Measurements from ENCODE around the gene NAV3.
"Not testable (repeated sequence)": the region's sequence is repeated elsewhere in the genome, so short reads cannot be mapped to it uniquely, and the experiment has no call there.

NAV3 gene

DNA sequence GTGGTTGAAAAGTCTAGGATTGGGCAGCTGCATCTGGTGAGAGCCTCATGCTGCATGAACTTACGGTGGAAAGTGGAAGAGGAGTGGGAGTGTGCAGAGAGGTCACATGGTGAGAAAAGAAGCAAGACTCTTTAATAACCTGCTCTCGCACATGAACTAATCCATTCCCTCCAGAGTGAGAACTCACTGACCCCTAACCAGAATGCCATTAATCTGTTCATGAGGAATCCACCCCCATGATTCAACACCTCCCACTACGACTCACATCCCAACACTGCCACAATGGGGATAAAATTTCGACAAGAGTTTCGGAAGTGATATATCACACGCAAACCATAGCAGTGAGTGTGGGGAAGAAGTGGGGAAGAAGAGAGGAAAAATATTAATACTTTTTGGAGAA, 377.4 kb downstream of the NAV3 start:
- no peak for DNase-seq

DNA sequence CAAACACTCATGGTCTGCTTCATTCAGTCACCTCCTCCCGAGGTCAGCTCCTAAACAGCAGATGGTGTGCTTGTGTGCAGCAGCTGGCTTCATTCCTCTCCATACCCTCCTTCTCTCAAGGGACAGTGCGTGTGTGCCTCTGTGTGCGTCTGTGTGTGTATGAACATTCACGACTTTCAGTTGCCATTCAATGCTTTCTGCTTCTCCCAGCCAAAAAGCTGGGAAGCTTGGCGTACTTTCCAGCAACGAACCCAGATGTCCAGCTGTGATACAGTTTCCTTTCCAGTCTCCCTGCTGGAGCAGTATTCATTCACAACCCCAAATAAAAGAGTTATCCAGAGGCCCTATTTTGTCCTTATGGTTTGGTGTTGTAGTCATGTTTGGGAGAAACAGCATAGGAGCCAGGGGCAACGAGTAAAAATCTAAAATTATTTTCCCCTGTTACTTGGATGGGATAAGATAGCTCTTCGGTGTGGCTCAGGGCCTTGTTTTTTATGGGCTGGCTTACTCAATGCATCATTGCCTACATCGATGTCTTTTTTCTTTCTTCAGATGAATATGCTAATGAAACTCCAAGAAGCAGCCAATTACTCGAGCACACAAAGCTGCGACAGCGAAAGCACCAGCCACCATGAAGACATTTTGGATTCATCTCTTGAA, 379.3 kb downstream of the NAV3 start:
- DNase-seq = peak; percentile 91 to 94

DNA sequence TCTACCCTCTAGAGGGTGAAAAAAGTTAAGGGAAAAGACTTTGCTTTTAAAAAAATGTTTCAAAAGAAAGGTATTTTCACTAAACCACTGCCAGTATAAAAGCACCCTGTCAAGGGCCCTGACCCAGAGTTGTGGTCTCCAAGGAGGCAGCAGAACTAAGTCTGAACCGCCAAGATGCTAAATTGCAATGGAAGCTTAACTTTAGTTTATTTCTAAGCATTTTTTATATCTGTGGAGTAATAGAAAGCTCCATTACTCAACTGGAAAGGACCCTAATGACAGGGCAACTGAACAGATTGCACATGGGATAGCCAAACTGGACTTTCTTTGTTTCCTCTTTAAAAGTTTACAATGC, 379.8 kb downstream of the NAV3 start:
- no peak for DNase-seq

DNA sequence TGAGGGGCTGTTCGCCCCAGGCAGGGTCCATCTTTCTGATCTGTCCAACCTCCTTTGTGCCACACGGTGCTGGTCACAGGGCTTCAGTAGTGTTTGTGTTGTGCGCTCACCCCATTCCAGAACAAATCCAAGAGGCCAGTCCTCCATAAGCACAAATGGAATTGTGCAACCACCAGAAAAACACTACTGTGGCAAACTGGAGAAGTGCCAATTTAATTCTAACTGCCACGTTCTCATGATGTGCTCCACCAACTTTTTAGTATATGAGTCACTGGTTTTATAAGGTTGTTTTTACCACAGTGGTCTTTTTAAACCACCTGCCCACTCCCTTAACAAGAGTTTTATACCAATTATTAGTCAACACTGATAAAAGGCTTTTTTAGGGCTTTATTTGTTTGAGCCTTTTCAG, 380.2 kb downstream of the NAV3 start:
- DNase-seq = no peak

DNA sequence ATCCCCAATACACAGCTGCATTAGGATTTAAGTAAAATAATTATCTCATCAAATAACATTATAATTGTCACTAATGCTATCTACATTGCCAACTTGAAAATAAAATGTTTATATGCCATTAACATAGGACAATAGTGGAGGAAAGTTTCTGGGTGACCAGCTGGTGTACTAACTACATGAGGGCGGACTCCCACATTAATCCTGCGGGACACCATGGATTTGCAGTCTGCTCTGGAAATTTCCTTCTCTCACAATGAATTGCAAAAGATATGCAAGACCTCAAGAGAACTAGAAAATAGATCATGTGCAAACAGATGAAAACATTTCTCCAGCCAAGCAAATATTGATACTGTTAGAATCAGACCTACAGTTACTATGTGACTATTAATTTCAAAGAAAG, 390.1 kb downstream of the NAV3 start:
- no peak for DNase-seq

DNA sequence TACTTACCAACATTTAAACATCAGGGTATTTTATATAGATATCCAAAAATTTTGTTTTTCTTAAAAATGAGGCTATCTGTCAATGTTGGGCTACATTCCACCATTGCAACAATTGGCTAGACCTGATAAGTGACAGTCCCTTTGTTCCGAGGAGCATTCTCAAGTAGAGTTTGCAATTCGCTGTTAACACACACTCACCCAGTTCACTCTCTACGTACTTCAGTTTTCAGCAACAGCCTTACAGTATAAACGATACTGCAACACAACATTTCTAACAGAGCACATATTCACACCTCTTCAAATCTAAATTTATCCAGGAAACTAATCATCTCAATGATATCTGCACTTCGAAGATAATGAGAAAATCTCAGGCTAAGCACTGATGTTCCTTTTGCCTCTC, 393.5 kb downstream of the NAV3 start:
- no peak for DNase-seq

DNA sequence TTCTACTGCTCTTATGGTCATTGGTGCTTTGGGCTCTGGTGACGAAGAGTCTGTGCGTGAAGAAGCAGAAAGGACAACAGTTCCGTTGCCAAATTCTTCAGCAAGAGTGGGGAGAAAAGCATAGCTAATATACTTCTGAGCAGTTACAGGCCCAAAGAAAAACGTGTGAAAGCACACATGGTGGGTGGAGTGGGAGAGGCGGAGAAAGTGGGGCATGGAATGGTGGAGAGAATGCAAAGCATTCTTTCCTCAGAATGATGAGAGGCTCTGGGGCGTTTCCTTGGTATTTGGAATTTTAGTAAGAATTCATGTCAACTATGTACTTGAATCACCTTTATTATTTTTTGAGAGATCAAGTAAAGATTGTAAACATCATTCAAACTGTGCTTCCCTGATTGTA, 396.1 kb downstream of the NAV3 start:
- DNase-seq = no peak

DNA sequence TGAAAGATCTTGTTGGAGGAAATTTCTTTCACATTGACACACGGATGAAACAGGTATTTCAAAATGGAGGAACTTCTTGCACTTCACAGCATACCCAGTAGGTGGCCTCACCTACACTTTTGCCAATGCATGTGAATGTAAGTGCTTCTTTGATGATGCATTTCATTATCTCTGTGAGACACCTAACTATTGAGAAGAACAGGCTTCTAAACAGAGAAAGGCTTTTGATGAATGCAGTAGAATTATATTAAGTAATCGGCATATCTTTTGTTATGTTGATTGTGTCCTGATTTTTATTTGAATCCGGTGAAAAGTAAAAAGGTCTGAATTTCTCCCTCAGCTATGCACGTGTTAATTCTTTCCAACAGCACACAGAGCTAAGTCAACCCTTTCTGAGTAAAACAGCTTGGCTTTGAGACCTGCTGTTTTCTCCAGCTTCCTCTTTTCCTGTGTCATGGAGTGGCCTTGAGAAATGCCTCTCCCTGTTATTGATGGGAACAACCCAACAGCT, 399.0 kb downstream of the NAV3 start:
- no peak for DNase-seq

DNA sequence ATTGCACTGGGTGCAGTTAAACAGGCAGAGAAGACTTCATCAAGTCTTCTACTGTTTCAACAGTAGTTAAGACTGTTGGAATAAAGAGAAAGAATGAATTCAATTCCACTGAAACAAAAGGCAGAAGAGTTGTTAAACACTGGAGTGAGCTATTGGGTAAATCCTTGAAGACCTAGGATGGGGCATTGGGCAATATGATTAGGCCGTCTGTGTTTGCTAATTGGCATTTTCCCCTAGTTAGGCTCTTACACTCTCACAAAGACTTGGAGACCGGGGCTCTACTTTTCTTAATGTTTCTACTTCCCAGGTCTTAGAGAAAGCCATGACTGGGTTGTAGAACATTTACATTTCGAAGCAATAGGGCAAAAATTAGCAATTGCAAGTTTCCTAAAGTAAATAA, 402.1 kb downstream of the NAV3 start:
- DNase-seq = no peak

DNA sequence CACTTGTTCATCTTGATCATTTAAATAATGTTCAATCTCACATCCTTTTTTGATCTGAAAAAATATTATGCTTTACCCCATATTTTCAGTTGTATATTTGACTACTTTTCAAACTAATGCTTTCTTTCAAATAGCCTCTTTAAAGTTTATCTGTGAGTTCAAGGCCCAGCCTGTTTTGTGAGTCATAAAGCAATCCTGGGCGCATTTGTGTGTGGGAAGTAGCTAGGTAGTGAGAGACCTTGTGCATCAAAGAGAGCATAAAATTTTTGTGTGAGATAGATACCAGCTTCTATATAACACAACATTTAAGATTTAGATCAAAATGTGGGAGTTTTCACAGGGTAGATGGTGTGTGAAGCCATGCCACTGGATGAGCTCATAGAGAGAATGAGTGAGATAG, 405.6 kb downstream of the NAV3 start:
- no peak for DNase-seq

DNA sequence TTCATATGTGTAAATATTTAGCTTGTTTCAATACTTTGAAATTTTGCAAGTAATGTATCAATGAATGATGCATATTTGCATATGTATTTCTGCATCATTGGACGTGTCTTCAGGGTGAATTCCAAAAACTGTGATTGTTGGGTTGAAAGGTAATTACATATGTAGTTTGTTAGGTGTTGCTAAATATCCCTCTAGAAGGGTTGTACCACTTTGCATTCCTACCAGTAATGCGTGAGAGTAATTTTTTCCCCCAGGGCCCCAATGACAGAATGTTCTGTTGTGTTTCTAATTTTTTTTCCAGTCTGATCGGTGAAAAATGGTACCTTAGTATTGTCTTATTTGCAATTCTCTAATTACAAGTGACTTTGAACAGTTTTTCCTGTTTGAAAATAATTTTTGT, 408.9 kb downstream of the NAV3 start:
- DNase-seq = no peak

DNA sequence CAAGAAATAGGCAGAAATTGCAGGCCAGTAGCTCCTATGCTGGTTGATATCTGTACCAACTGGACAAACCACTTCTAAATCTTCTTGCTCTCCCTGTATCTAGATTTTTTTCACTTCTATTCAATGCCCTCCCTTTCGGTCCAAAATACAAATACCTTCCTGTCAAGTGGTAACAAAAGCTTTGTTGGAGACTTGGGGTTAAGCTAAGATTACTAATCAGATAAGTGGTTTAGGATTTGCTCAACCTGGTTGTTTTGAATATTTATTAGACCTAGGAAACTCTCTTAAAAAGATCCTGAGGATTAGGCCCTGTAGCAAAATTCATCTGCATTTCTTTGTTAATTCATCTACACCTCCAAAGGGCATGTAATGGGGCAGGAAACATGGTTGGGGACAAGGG, 410.1 kb downstream of the NAV3 start:
- DNase-seq = no peak

DNA sequence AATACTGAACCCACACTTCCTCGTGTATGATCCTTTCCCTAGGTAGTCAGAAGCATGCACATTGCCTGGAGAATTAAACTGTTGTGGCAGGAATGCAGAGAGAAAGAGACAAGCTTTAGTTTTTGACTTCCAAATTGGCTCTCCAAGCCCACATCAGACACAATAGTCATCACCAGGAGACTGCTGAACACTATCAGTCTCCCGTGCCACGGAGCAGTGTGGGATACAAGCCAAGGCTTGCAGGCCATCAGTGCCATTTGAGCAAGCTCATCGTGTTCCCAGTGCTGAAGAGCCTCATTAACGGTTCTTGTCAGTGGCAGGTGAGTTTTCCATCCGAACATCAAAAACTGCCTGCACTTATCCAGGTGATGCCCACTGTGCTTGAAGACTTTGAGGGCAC, 410.8 kb downstream of the NAV3 start:
- no peak for DNase-seq

DNA sequence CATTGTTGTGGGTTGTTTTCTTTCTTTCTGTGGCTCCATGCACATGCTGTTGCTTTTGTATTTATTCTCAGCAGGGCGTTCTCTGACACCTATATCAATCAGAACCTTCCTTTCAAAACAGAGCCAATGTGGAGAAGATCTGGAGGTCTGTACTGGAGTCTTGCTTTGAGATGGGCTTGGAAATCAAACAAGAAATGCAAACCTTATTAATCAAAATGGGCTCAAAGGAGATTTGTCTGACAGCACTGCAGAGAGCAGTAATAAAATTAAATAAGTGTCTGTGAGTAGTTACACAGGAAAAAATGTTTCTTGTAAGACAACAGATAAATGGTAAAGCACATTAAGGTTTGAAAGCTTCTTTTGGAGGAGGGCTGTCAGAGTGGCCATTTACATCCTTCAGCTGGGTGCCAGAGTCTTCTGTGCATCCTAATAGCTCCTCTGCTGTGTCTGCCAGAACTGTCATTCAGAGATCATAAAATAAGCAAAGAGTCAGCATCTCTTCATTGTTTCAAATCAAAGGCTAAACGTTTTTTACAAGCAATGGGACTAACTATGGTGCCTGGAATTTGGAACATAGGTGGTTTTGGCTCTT, 414.3 kb downstream of the NAV3 start:
- no peak for DNase-seq

DNA sequence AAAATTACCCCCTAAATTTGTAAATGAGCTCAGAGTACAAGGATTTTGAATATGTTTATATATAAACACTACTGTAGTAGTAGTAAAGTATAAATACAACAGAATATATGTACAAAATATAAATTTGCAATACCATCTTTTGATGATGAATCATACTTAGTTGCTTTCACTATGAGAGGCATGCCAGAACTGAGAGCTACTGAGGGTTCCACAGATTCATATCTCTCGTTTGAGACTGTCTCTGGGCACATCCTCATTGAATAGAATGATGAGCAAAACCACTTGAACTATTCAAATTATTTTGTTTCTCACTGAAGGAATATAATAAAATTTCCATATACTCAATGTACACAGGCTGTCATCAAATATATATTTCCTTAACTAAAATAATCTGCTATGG, 417.6 kb downstream of the NAV3 start:
- no peak for DNase-seq

DNA sequence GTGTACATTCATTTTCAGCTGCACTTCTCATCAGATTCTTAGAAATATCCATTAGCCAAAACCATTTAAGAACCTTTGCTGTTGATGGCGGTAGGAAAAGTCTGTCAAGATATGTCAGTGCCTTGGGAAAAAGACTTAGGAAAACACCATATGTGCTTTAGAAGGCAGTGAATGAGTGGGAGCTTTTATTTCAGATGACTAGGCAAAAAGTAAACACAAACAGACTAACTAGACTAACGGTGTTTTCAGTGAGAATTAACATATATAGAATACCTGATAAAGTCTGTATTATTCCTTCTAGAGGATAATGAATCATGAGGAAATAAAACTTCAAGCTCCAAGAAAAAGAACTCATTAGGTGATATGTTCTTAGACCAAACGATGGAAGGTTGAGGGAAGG, 418.9 kb downstream of the NAV3 start:
- no peak for DNase-seq

DNA sequence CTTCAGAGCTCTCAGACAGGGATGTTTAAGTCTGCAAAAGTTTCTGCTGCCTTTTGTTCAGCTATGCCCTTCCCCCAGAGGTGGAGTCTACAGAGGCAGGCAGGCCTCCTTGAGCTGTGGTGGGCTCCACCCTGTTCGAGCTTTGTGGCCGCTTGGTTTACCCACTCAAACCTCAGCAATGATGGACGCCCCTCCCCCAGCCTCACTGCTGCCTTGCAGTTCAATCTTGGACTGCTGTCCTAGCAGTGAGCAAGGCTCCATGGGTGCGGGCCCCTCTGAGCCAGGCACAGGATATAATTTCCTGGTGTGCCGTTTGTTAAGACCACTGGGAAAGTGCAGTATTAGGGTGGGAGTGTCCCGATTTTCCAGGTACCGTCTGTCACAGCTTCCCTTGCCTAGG, 427.0 kb downstream of the NAV3 start:
- not testable (repeated sequence) for DNase-seq

DNA sequence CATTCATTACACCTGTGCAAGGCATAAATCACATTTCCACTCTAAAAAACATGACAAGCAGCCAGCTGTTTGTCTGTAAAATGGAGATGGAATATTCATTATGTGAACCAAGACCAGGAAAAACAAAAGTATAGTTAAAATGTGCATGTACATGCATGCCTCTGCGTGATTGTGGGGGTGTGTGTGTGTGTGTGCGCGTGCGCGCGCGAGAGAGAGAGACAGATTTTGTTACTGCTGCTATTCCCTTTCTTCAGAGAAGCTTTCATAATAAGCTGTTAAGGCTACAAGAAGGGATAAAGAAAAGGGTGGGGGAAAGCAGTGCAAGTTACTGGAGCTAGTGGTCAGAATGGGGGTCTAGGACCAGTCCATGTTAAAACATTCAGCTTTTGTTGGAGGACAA, 430.3 kb downstream of the NAV3 start:
- no peak for DNase-seq

DNA sequence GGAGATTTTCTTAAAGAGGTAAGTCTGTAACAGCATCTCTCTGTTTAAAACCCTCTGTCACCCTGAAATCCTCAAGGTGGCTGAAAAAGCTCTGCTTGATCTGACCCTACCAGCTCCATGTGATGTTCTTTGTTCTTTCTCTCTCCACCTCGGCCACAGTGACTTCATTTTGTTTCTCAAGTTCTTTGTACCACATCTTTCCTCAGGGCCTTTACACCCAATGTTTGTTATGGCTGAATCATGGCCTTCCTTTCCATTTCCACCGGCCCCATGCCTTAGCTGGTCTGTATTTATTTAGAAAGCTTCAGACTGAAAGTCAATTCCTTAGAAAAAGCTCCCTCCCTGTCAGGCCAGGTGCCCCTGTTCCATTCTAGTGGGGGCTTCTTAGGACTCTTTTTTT, 431.2 kb downstream of the NAV3 start:
- DNase-seq = no peak
